ENCODE results near the gene GSTM2. TPM values are rescaled to one million over a fixed set of nuclear protein-coding genes. Genes with fewer than 3 reads are reported as not detected.

The GSTM2 gene
- polyA plus RNA-seq (2013) = 7.6 and 7.7 TPM in 2 replicates

GRCh38 chr1:109667452-109668122 is at the start of gene GSTM2:
GSTM2 (plus strand) TSS chr1:109668057; CDS start chr1:109668116, 59 bp downstream.
- Histone ChIP-seq H4K8ac (ENCODE audit: low read depth, low read length) (peak within 1 kb of the TSS; percentile 7), H3K4me3 (ENCODE audit: low read depth, low read length) (peak within 1 kb of the TSS; percentile 52), H2AK5ac (ENCODE audit: low read length) (no peak within 1 kb of the TSS), H3K27ac (ENCODE audit: low read depth, low read length) (no peak within 1 kb of the TSS), H3K14ac (ENCODE audit: low read length) (no peak within 1 kb of the TSS), H3K23ac (ENCODE audit: low read length) (no peak within 1 kb of the TSS), H3K4ac (ENCODE audit: low read depth, low read length) (no peak within 1 kb of the TSS), H3K79me1 (ENCODE audit: low read length) (no peaks in the 10 kb centered on the region), H4K91ac (ENCODE audit: low read depth, low read length) (no peak within 1 kb of the TSS), H3K18ac (ENCODE audit: low read length) (no peak within 1 kb of the TSS), H3K9ac (ENCODE audit: low read length) (no peak within 1 kb of the TSS), H3K9me3 (ENCODE audit: insufficient read depth, low read depth, low read length) (no peaks in the 10 kb centered on the region), H3K36me3 (ENCODE audit: control insufficient read depth in 1 of 2, insufficient read depth in 2 of 2, low read length in 2 of 2) (no peaks in the 10 kb centered on the region), H3K4me1 (ENCODE audit: control insufficient read depth in 1 of 2, insufficient read depth in 2 of 2, low read length in 2 of 2) (peaks cover 0 to 3% of the 10 kb centered on the region in 2 experiments), H4K12ac (ENCODE audit: low read depth, low read length) (no peak within 1 kb of the TSS), H2AFZ (ENCODE audit: insufficient read depth, low read length, poor library complexity) (no peak within 1 kb of the TSS), H2BK120ac (ENCODE audit: insufficient read depth, low read length, poor library complexity) (no peak within 1 kb of the TSS), H3K79me2 (ENCODE audit: control insufficient read depth, insufficient read depth, low read length, poor library complexity) (no peaks in the 10 kb centered on the region), H2BK5ac (ENCODE audit: low read depth, low read length, poor library complexity) (no peak within 1 kb of the TSS), H3K4me2 (ENCODE audit: low read length) (peak within 1 kb of the TSS; percentile 60), H2BK12ac (ENCODE audit: low read length) (no peak within 1 kb of the TSS), H3K27me3 (ENCODE audit: insufficient read depth, low read length) (no peaks in the 10 kb centered on the region)
- DNase-seq = peak; percentile 65 to 82
- WGBS (ENCODE audit: extremely low coverage, insufficient coverage, insufficient read length) = no CpG with 5 or more reads among the region's 22 CpGs

GRCh38 chr1:109618661-109619575 is 48.9 kb upstream of the GSTM2 start:
- no peak overlapping the region for H2BK12ac ChIP-seq (ENCODE audit: low read length)
- peak overlapping the region; percentile 87 for H2AFZ ChIP-seq (ENCODE audit: insufficient read depth, low read length, poor library complexity)
- H3K36me3 ChIP-seq (ENCODE audit: control insufficient read depth in 1 of 2, insufficient read depth in 2 of 2, low read length in 2 of 2) = no peaks in the 10 kb centered on the region
- no peak overlapping the region for H3K27ac ChIP-seq (ENCODE audit: low read depth, low read length)
- no CpG with 5 or more reads among the region's 9 CpGs for WGBS (ENCODE audit: extremely low coverage, insufficient coverage, insufficient read length)
- H3K14ac ChIP-seq (ENCODE audit: low read length) = peak overlapping the region; percentile 53
- H3K4ac ChIP-seq (ENCODE audit: low read depth, low read length) = peak overlapping the region; percentile 16
- peak overlapping the region; percentile 71 for H4K12ac ChIP-seq (ENCODE audit: low read depth, low read length)
- peak overlapping the region; percentile 82 for H3K4me2 ChIP-seq (ENCODE audit: low read length)
- DNase-seq = no peak
- H3K9me3 ChIP-seq (ENCODE audit: insufficient read depth, low read depth, low read length) = no peaks in the 10 kb centered on the region
- peak overlapping the region; percentile 91 for H4K8ac ChIP-seq (ENCODE audit: low read depth, low read length)
- peak overlapping the region; percentile 40 for H2AK5ac ChIP-seq (ENCODE audit: low read length)
- peaks cover 9% of the 10 kb centered on the region for H3K79me2 ChIP-seq (ENCODE audit: control insufficient read depth, insufficient read depth, low read length, poor library complexity)
- no peak overlapping the region for H3K23ac ChIP-seq (ENCODE audit: low read length)
- H2BK120ac ChIP-seq (ENCODE audit: insufficient read depth, low read length, poor library complexity) = peak overlapping the region; percentile 49
- H3K27me3 ChIP-seq (ENCODE audit: insufficient read depth, low read length) = no peaks in the 10 kb centered on the region
- no peak overlapping the region for H2BK5ac ChIP-seq (ENCODE audit: low read depth, low read length, poor library complexity)
- H3K4me3 ChIP-seq (ENCODE audit: low read depth, low read length) = no peak overlapping the region
- peak overlapping the region; percentile 44 for H3K9ac ChIP-seq (ENCODE audit: low read length)
- H3K18ac ChIP-seq (ENCODE audit: low read length) = peak overlapping the region; percentile 67
- peak overlapping the region; percentile 61 for H4K91ac ChIP-seq (ENCODE audit: low read depth, low read length)
- peaks cover 9 to 13% of the 10 kb centered on the region in 2 experiments for H3K4me1 ChIP-seq (ENCODE audit: control insufficient read depth in 1 of 2, insufficient read depth in 2 of 2, low read length in 2 of 2)
- peaks cover 18% of the 10 kb centered on the region for H3K79me1 ChIP-seq (ENCODE audit: low read length)

GRCh38 chr1:109619576-109620400 is 48.1 kb upstream of the GSTM2 start, which contains the start of the genes AMPD2 and GNAT2:
AMPD2 (plus strand) TSS chr1:109619837; CDS start chr1:109621176, 1,339 bp downstream.
GNAT2 (minus strand) TSS chr1:109619616; CDS start chr1:109612870, 6,746 bp downstream.
- Histone ChIP-seq H4K12ac (ENCODE audit: low read depth, low read length) (peak within 1 kb of the TSS; percentile 96), H3K14ac (ENCODE audit: low read length) (peak within 1 kb of the TSS; percentile 90), H3K36me3 (ENCODE audit: control insufficient read depth in 1 of 2, insufficient read depth in 2 of 2, low read length in 2 of 2) (no peaks in the 10 kb centered on the region), H3K4me3 (ENCODE audit: low read depth, low read length) (peak within 1 kb of the TSS; percentile 77), H2BK120ac (ENCODE audit: insufficient read depth, low read length, poor library complexity) (peak within 1 kb of the TSS; percentile 78), H2BK12ac (ENCODE audit: low read length) (peak within 1 kb of the TSS; percentile 90), H3K27me3 (ENCODE audit: insufficient read depth, low read length) (no peaks in the 10 kb centered on the region), H3K79me2 (ENCODE audit: control insufficient read depth, insufficient read depth, low read length, poor library complexity) (peaks cover 9% of the 10 kb centered on the region), H2AFZ (ENCODE audit: insufficient read depth, low read length, poor library complexity) (peak within 1 kb of the TSS; percentile 87), H3K23ac (ENCODE audit: low read length) (no peak within 1 kb of the TSS), H3K4me2 (ENCODE audit: low read length) (peak within 1 kb of the TSS; percentile 82), H4K8ac (ENCODE audit: low read depth, low read length) (peak within 1 kb of the TSS; percentile 91), H3K27ac (ENCODE audit: low read depth, low read length) (peak within 1 kb of the TSS; percentile 60), H2BK5ac (ENCODE audit: low read depth, low read length, poor library complexity) (peak within 1 kb of the TSS; percentile 47), H3K9me3 (ENCODE audit: insufficient read depth, low read depth, low read length) (no peaks in the 10 kb centered on the region), H3K79me1 (ENCODE audit: low read length) (peaks cover 18% of the 10 kb centered on the region), H3K4ac (ENCODE audit: low read depth, low read length) (peak within 1 kb of the TSS; percentile 73), H4K91ac (ENCODE audit: low read depth, low read length) (peak within 1 kb of the TSS; percentile 80), H2AK5ac (ENCODE audit: low read length) (peak within 1 kb of the TSS; percentile 90), H3K9ac (ENCODE audit: low read length) (peak within 1 kb of the TSS; percentile 81), H3K18ac (ENCODE audit: low read length) (peak within 1 kb of the TSS; percentile 98), H3K4me1 (ENCODE audit: control insufficient read depth in 1 of 2, insufficient read depth in 2 of 2, low read length in 2 of 2) (peaks cover 9 to 13% of the 10 kb centered on the region in 2 experiments)
- DNase-seq = peak; percentile 83 to 87
- no CpG with 5 or more reads among the region's 47 CpGs for WGBS (ENCODE audit: extremely low coverage, insufficient coverage, insufficient read length)
